Measurements from ENCODE around the gene FARS2. TPM values are rescaled to one million over a fixed set of nuclear protein-coding genes. Genes with fewer than 3 reads are reported as not detected.
A peak's percentile ranks its signal among the peaks of the same experiment; 100 is the strongest.

The FARS2 gene
- total and polyA plus RNA-seq, 4 donors, result 6.3 to 14.2 (median 10.5) TPM

DNA sequence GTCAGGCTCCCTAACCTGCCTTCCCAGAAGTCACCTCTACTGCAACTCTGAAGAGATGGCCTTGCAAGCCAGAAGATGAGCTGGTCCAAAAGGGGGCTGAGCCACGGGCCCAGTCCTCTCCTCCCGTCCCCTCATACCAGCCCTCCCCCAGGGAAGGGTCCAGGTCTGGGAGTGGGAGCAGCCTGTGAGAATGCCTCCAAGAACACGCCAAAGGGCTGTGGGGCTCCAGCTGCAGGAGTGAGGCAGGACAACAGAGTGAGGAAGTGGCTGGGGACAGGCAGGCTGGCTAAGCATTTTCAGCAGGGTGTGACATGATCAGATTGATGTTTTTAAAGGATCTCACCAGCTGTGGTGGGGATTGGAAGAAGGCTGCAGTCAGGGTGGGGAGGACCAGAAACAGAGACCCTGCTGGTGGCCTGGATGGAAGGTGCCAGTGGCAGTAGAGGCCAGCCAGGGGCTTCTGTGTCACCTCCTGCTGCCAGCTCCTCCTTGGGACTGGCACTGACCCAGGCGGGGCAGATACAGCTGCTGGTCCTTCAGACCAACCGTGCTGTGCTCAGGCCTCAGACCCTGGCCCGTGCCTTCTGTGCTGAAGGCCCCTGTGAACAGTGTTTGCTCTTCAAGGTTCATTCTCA, 487.8 kb downstream of the FARS2 start:
- WGBS, 2 donors, result 82 to 92% methylated on average over 6 of the region's 6 CpGs
- intact Hi-C loops (cut with DNase I), result no loop called here
- H3K4me3 ChIP-seq (ENCODE audit: low read length in 2 of 2), result no peak overlapping the region
- H3K9me3 ChIP-seq (ENCODE audit: control insufficient read depth, low read length), result no peaks in the 10 kb centered on the region
- H3K27ac ChIP-seq (ENCODE audit: low read depth in 1 of 2, low read length in 2 of 2), result no peak overlapping the region
- H3K4me1 ChIP-seq (ENCODE audit: control insufficient read depth in 1 of 2, insufficient read depth in 2 of 2, low read length in 2 of 2), result no peaks in the 10 kb centered on the region
- no peaks in the 10 kb centered on the region for H3K36me3 ChIP-seq (ENCODE audit: control insufficient read depth in 1 of 2, insufficient read depth in 2 of 2, low read length in 1 of 2)
- no peaks in the 10 kb centered on the region for H3K27me3 ChIP-seq (ENCODE audit: control insufficient read depth in 1 of 2, insufficient read depth in 2 of 2, low read length in 1 of 2)
- DNase-seq (no peak), ATAC-seq (ENCODE audit: low FRiP score) (no peak)

DNA sequence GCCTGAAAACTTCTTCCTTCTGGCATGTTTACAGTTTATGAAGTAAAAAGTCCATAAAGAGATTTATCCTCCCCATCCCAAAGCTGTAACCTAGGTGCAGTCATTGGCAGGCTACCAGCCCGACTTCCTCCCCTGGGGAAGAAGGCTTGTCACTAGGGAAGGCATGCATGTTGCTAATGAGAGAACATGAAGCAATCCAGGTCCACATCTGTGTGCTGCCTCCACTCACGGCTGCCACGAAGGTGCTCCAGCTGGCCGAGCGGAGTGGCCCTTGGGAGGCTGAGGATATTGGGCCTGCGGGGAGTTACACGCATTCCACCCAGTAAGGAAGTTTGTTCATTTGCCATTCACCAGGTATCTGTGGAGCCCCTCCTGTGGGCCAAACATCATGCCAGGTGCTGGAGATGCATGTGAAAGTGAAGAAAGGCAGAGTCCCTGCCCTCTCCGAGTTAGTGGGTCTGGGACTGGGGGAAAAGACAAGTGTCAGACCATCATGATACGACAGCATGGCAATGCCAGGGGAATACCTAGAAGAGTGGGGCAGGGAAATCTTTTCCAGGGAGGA, 488.4 kb downstream of the FARS2 start:
- ATAC-seq (ENCODE audit: low FRiP score), result no peak
- no peaks in the 10 kb centered on the region for H3K27me3 ChIP-seq (ENCODE audit: control insufficient read depth in 1 of 2, insufficient read depth in 2 of 2, low read length in 1 of 2)
- no peak overlapping the region for H3K4me3 ChIP-seq (ENCODE audit: low read length in 2 of 2)
- intact Hi-C loops (cut with DNase I), result no loop called here
- no peaks in the 10 kb centered on the region for H3K9me3 ChIP-seq (ENCODE audit: control insufficient read depth, low read length)
- no peaks in the 10 kb centered on the region for H3K4me1 ChIP-seq (ENCODE audit: control insufficient read depth in 1 of 2, insufficient read depth in 2 of 2, low read length in 2 of 2)
- H3K36me3 ChIP-seq (ENCODE audit: control insufficient read depth in 1 of 2, insufficient read depth in 2 of 2, low read length in 1 of 2), result no peaks in the 10 kb centered on the region
- H3K27ac ChIP-seq (ENCODE audit: low read depth in 1 of 2, low read length in 2 of 2), result no peak overlapping the region
- DNase-seq, result no peak
- WGBS, 2 donors, result 98% methylated on average over 9 of the region's 9 CpGs

DNA sequence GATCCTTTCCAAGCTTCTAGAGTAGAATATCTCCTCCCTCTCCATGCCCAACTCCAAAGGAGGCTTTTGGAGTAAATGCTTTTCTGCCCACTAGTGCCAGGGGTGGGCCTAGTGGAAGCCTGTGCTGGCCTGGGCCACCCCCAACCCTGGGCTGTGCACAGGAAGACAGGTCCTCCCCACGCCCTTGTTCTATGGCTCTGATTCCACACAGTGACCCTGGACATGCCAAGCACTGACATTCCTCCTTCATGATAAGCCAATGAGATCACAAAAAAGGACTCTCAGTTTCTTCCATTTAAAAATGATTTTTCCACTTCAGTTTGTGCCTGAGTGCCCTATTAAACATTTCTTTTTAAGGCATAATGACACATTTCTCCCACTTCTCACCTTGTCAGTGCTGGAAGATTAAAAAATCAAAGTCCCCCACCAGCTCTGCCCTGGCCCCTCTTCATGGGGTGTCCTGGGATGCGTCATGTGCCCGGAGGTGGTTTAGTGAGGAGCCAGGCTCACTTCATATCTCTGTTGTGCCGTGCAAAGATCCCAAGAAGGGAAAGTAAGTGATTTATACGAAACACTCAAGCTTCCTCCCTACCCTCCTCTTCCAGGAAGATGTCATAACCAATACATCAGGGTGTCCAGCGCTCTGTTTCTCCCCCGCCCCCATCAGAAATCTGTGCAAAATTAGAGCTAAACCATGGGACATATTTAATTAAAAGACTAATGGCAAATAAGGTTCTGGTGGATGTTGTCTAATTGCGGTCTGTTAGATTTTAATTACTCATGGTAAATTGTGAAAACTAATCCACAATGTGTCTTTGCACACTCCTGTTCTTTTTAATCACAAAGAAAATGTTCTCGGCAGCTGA, 490.4 kb downstream of the FARS2 start:
- Histone ChIP-seq H3K36me3 (ENCODE audit: control insufficient read depth in 1 of 2, insufficient read depth in 2 of 2, low read length in 1 of 2) (no peaks in the 10 kb centered on the region), H3K4me1 (ENCODE audit: control insufficient read depth in 1 of 2, insufficient read depth in 2 of 2, low read length in 2 of 2) (no peaks in the 10 kb centered on the region), H3K4me3 (ENCODE audit: low read length in 2 of 2) (no peak overlapping the region), H3K27ac (ENCODE audit: low read depth in 1 of 2, low read length in 2 of 2) (no peak overlapping the region), H3K9me3 (ENCODE audit: control insufficient read depth, low read length) (no peaks in the 10 kb centered on the region), H3K27me3 (ENCODE audit: control insufficient read depth in 1 of 2, insufficient read depth in 2 of 2, low read length in 1 of 2) (no peaks in the 10 kb centered on the region)
- DNase-seq, result no peak
- 84 to 92% methylated on average over 9 of the region's 9 CpGs for WGBS, 2 donors
- no peak for ATAC-seq (ENCODE audit: low FRiP score)
- intact Hi-C loops (cut with DNase I), result no loop called here

DNA sequence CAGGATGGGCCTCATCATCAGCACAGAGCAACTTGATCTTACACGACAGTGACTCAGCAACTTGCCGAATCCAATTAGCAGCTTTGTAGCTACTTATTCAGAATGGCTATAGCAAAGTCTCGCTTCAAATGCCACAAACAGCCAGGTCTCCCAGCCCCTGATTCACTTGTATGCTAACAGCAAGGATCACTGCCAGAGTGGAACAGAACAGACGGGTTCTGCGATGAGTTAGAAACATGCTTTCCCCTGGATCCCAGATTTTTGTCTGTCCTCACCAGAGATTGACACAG, 491.0 kb downstream of the FARS2 start:
- DNase-seq (no peak), ATAC-seq (ENCODE audit: low FRiP score) (no peak)
- no peak overlapping the region for H3K4me3 ChIP-seq (ENCODE audit: low read length in 2 of 2)
- H3K9me3 ChIP-seq (ENCODE audit: control insufficient read depth, low read length), result no peaks in the 10 kb centered on the region
- intact Hi-C loops (cut with DNase I), result no loop called here
- WGBS, 2 donors, result 90 to 93% methylated on average over 5 of the region's 5 CpGs
- H3K27ac ChIP-seq (ENCODE audit: low read depth in 1 of 2, low read length in 2 of 2), result no peak overlapping the region
- H3K36me3 ChIP-seq (ENCODE audit: control insufficient read depth in 1 of 2, insufficient read depth in 2 of 2, low read length in 1 of 2), result no peaks in the 10 kb centered on the region
- H3K27me3 ChIP-seq (ENCODE audit: control insufficient read depth in 1 of 2, insufficient read depth in 2 of 2, low read length in 1 of 2), result no peaks in the 10 kb centered on the region
- H3K4me1 ChIP-seq (ENCODE audit: control insufficient read depth in 1 of 2, insufficient read depth in 2 of 2, low read length in 2 of 2), result no peaks in the 10 kb centered on the region

DNA sequence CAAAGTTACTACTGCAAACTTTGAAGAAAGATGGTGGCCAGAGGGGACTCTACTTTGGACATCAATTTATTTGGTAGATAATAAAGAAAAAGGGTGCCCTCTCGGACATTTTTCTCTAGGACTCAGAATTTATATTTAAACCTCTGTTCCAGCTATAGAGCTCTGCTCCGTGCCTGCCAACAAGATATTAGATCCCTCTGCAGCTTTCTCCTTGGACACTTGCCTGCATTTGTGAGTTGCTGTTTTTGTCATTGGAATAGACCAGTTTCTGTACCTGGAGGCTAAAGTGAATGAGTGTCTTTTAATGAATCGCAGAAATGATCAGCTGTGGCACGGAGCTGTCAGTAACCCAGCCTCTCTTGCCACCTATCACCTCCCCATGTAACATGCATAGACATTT, 491.9 kb downstream of the FARS2 start:
- H3K27me3 ChIP-seq (ENCODE audit: control insufficient read depth in 1 of 2, insufficient read depth in 2 of 2, low read length in 1 of 2), result no peaks in the 10 kb centered on the region
- no peak for DNase-seq
- intact Hi-C loops (cut with DNase I), result no loop called here
- no peak overlapping the region for H3K4me3 ChIP-seq (ENCODE audit: low read length in 2 of 2)
- 67 to 73% methylated on average over 4 of the region's 4 CpGs for whole genome bisulfite sequencing, 2 donors
- H3K4me1 ChIP-seq (ENCODE audit: control insufficient read depth in 1 of 2, insufficient read depth in 2 of 2, low read length in 2 of 2), result no peaks in the 10 kb centered on the region
- H3K9me3 ChIP-seq (ENCODE audit: control insufficient read depth, low read length), result no peaks in the 10 kb centered on the region
- no peak overlapping the region for H3K27ac ChIP-seq (ENCODE audit: low read depth in 1 of 2, low read length in 2 of 2)
- ATAC-seq (ENCODE audit: low FRiP score), result no peak
- H3K36me3 ChIP-seq (ENCODE audit: control insufficient read depth in 1 of 2, insufficient read depth in 2 of 2, low read length in 1 of 2), result no peaks in the 10 kb centered on the region

DNA sequence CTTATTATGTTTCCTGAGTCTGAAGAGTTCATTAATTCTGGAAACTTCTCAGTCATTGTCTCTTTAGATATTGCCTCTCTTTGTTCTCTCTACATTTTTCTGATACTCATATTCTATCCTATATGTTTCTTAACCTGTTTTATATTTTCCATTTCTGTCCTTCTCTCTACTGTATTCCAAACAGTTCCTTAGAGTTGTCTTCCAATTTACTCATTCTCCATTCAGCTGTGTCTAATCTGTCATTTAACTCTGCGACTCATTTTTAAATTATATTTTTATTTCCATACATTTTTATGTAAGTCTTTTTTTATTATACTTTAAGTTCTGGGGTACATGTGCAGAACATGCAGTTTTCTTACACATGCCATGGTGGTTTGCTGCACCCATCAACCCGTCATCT, 493.6 kb downstream of the FARS2 start:
- Histone ChIP-seq H3K4me3 (ENCODE audit: low read length in 2 of 2) (no peak overlapping the region), H3K9me3 (ENCODE audit: control insufficient read depth, low read length) (no peaks in the 10 kb centered on the region), H3K27me3 (ENCODE audit: control insufficient read depth in 1 of 2, insufficient read depth in 2 of 2, low read length in 1 of 2) (no peaks in the 10 kb centered on the region), H3K27ac (ENCODE audit: low read depth in 1 of 2, low read length in 2 of 2) (no peak overlapping the region), H3K36me3 (ENCODE audit: control insufficient read depth in 1 of 2, insufficient read depth in 2 of 2, low read length in 1 of 2) (no peaks in the 10 kb centered on the region), H3K4me1 (ENCODE audit: control insufficient read depth in 1 of 2, insufficient read depth in 2 of 2, low read length in 2 of 2) (no peaks in the 10 kb centered on the region)
- DNase-seq (no peak), ATAC-seq (ENCODE audit: low FRiP score) (no peak)
- 97 to 98% methylated on average over 2 of the region's 2 CpGs for WGBS, 2 donors
- intact Hi-C loops (cut with DNase I), result no loop called here

DNA sequence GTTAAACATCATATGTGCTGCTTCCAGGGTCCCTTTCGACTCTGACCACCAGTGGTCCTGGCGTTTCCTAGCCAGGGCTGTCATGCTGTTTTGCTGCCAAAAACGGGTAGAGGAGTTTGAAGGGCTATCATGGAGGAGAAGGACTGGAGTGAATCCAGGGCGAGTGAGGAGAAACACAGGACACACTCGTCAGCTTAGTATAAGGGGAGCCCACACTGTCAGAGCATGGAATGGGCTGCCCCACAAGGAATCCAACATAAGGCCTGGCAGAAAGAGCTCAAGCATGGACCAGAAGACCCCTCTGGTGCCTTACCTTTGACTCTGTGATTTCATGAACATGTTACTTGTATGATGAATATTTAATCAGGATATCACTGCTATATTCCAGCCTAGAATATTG, 498.3 kb downstream of the FARS2 start:
- Histone ChIP-seq H3K4me3 (ENCODE audit: low read length in 2 of 2) (no peak overlapping the region), H3K36me3 (ENCODE audit: control insufficient read depth in 1 of 2, insufficient read depth in 2 of 2, low read length in 1 of 2) (no peaks in the 10 kb centered on the region), H3K4me1 (ENCODE audit: control insufficient read depth in 1 of 2, insufficient read depth in 2 of 2, low read length in 2 of 2) (peaks cover 0 to 13% of the 10 kb centered on the region in 2 donors), H3K9me3 (ENCODE audit: control insufficient read depth, low read length) (no peaks in the 10 kb centered on the region), H3K27ac (ENCODE audit: low read depth in 1 of 2, low read length in 2 of 2) (no peak overlapping the region), H3K27me3 (ENCODE audit: control insufficient read depth in 1 of 2, insufficient read depth in 2 of 2, low read length in 1 of 2) (no peaks in the 10 kb centered on the region)
- DNase-seq (no peak), ATAC-seq (ENCODE audit: low FRiP score) (no peak)
- WGBS, 2 donors, result 91 to 93% methylated on average over 5 of the region's 5 CpGs
- intact Hi-C loops (cut with DNase I), result no loop called here

DNA sequence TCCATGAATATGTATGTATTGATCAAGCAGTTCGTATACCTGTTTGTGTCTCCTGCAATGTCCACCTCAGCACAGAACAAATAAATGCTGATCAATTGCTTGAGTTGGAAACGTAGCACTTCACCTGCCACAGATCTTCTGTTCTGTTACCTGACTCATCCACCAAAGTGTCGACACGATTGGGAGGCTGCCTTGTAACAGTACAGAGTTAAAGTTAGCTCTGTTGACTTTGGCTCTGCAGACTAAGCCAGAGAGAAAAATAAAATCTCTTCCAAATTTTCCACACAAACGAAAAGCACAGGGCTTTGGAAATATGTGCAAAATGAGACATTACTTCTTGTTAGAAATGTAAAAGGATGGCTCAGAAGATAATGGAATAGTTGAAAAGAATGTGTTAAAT, 500.1 kb downstream of the FARS2 start:
- Histone ChIP-seq H3K4me3 (ENCODE audit: low read length in 2 of 2) (no peak overlapping the region), H3K27me3 (ENCODE audit: control insufficient read depth in 1 of 2, insufficient read depth in 2 of 2, low read length in 1 of 2) (no peaks in the 10 kb centered on the region), H3K9me3 (ENCODE audit: control insufficient read depth, low read length) (no peaks in the 10 kb centered on the region), H3K4me1 (ENCODE audit: control insufficient read depth in 1 of 2, insufficient read depth in 2 of 2, low read length in 2 of 2) (peaks cover 5 to 13% of the 10 kb centered on the region in 2 donors), H3K36me3 (ENCODE audit: control insufficient read depth in 1 of 2, insufficient read depth in 2 of 2, low read length in 1 of 2) (no peaks in the 10 kb centered on the region), H3K27ac (ENCODE audit: low read depth in 1 of 2, low read length in 2 of 2) (no peak overlapping the region)
- whole genome bisulfite sequencing, 2 donors, result 5 to 9% methylated on average over 5 of the region's 5 CpGs
- intact Hi-C loops (cut with DNase I), result loop anchor here (5.0 to 10.0 kb wide), 6 partner anchors 89 to 497 kb away; partner anchors contain the start of genes FARS2 (in 1 of the 2), LYRM4 (in 1 of the 2) and NRN1 (in 1 of the 2)
- ATAC-seq (ENCODE audit: low FRiP score) (peak; percentile 49), DNase-seq (no peak)
